Esophagus muscularis mucosa (tissue), 4 donors: ENCODE data around the gene DIP2C.

Experiments used
- CTCF ChIP-seq, 3 experiments: fragments of 200-600 bp in 2 of 3; fragments of 450-650 bp in 1 of 3; sonication (generic) in 2 of 3; IDR thresholded peaks; one replicate each; pipeline ENCODE4 v1.5.1; 2017 to 2019; ENCODE audit warnings: antibody characterized with exemption in 3 of 3, mild to moderate bottlenecking in 2 of 3, moderate library complexity in 1 of 3
- EP300 ChIP-seq: sonication (generic); formaldehyde crosslinking; IDR thresholded peaks from one replicate; pipeline ENCODE4 v1.6.1; 2017; ENCODE audit warnings: antibody characterized with exemption
- POLR2A ChIP-seq: fragments of 450-650 bp; IDR thresholded peaks from one replicate; pipeline ENCODE4 v1.6.1; 2017; ENCODE audit warnings: antibody characterized with exemption, moderate library complexity, mild to moderate bottlenecking, low read depth
- POLR2AphosphoS5 ChIP-seq, 2 donors: sonication (generic); formaldehyde crosslinking; IDR thresholded peaks; one replicate each; pipeline ENCODE4 v1.6.1; 2017; ENCODE audit warnings: antibody characterized with exemption in 2 of 2

GRCh38 chr10:625333-625696 lies 64.2 kb downstream of the DIP2C start:
- no peak for TF ChIP-seq POLR2A
- no peak for TF ChIP-seq CTCF (IDR thresholded peaks at IDR 0.05)
- no peak for TF ChIP-seq POLR2AphosphoS5 (IDR thresholded peaks at IDR 0.05)
- TF ChIP-seq EP300 = no peak
